AG04449 (cell line): ENCODE data around the gene KIAA0408.
"Not testable (repeated sequence)": the region's sequence is repeated elsewhere in the genome, so short reads cannot be mapped to it uniquely, and the experiment has no call there.

Experiments
- CTCF ChIA-PET: fragments of 350-600 bp; formaldehyde crosslinking; extraction: SDS; loops from one replicate; lab custom pipeline; 2021; ENCODE audit warnings: antibody characterized with exemption; lab: Yijun Ruan, JAX
- POLR2A ChIA-PET: fragments of 400-600, 350-600 bp; formaldehyde crosslinking; extraction: SDS; loops from one replicate; lab custom pipeline; 2020; ENCODE audit warnings: antibody characterized with exemption, inconsistent platforms; lab: Yijun Ruan, JAX
- DNase-seq: peaks from one replicate; pipeline ENCODE4 v3.0.0-alpha.2; 2010; ENCODE audit warnings: low read depth, low spot score
- H3K4me3 ChIP-seq: 2 replicates; pipeline ENCODE4 v1.5.1; 2011; ENCODE audit warnings: low read depth, mild to moderate bottlenecking, control low read depth, low read length
- TF ChIP-seq, protein P1 (sequence below): IDR thresholded peaks from one replicate; pipeline ENCODE4 v1.5.1; 2011; ENCODE audit warnings: mild to moderate bottlenecking, moderate library complexity, low read length, control low read depth, inconsistent platforms; ENCODE audit not compliant: insufficient read depth; ENCODE audit errors: missing control alignments

The KIAA0408 gene

DNA sequence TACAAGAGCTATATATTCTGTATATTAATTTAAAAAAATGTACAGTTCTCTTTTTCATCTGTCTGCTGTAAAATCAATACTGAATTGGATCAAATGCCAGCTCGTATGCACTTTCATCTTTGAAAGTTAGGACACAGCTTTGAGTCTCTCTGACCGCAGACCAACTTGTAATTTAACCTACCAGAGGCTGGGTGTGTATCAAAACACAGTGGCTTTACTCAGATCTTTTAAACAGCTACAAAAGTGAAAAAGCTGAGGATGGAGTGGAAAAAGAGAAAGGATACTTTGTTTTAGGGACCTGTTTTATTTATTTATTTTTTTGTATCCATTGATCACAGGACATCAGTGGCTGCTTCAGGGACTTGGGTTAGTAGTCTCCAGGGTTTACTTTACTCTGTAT lies 44.1 kb downstream of the KIAA0408 start:
- TF ChIP-seq, protein P1, sequence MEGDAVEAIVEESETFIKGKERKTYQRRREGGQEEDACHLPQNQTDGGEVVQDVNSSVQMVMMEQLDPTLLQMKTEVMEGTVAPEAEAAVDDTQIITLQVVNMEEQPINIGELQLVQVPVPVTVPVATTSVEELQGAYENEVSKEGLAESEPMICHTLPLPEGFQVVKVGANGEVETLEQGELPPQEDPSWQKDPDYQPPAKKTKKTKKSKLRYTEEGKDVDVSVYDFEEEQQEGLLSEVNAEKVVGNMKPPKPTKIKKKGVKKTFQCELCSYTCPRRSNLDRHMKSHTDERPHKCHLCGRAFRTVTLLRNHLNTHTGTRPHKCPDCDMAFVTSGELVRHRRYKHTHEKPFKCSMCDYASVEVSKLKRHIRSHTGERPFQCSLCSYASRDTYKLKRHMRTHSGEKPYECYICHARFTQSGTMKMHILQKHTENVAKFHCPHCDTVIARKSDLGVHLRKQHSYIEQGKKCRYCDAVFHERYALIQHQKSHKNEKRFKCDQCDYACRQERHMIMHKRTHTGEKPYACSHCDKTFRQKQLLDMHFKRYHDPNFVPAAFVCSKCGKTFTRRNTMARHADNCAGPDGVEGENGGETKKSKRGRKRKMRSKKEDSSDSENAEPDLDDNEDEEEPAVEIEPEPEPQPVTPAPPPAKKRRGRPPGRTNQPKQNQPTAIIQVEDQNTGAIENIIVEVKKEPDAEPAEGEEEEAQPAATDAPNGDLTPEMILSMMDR, result no peak
- ChIA-PET POLR2A (no interaction called here), CTCF (no interaction called here)
- no peak overlapping the region for H3K4me3 ChIP-seq
- no peak for DNase-seq

DNA sequence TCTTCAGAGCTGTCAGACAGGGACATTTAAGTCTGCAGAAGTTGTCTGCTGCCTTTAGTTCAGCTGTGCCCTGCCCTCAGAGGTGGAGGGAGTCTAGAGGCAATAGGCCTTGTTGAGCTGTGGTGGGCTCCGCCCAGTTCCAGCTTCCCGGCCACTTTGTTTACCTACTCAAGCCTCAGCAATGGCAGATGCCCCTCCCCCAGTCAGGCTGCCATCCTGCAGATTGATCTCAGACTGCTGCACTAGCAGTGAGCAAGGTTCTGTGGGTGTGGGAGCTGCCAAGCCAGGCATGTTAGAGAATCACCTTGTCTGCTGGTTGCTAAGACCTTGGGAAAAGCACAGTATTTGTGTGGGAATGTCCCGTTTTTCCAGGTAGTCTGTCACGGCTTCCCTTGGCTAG lies 46.1 kb downstream of the KIAA0408 start:
- POLR2A ChIA-PET, CTCF ChIA-PET, DNase-seq, H3K4me3 ChIP-seq: not testable (repeated sequence)

DNA sequence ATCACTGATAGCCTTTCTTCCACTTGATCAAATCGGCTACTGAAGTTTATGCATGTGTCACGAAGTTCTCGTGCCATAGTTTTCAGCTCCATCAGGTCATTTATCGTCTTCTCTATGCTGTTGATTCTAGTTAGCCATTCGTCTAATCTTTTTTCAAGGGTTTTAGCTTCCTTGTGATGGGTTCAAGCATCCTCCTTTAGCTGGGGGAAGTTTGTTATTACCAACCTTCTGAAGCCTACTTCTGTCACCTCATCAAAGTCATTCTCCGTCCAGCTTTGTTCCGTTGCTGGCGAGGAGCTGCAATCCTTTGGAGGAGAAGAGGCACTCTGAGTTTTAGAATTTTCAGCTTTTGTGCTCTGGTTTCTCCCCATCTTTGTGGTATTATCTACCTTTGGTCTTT lies 47.2 kb downstream of the KIAA0408 start:
- POLR2A ChIA-PET, DNase-seq, H3K4me3 ChIP-seq, CTCF ChIA-PET: not testable (repeated sequence)
